GM12878 (cell line): Measurements from ENCODE around the gene THTPA. TPM values are rescaled to one million over a fixed set of nuclear protein-coding genes. Genes with fewer than 3 reads are reported as not detected.

Experiments used
- CBX3 ChIP-seq: fragments of 200-600 bp; sonication (generic); IDR thresholded peaks from 2 replicates; pipeline ENCODE4 v1.6.1; 2016; ENCODE audit warnings: low read depth, borderline replicate concordance
- CUX1 ChIP-seq: IDR thresholded peaks from 2 replicates; pipeline ENCODE4 v1.6.1; 2012; ENCODE audit warnings: improper control_type of control experiment, low read depth, low read length; ENCODE audit not compliant: insufficient replicate concordance
- E4F1 ChIP-seq: fragments of 450-650 bp; IDR thresholded peaks from 2 replicates; pipeline ENCODE4 v1.6.1; 2018; ENCODE audit warnings: borderline replicate concordance, mild to moderate bottlenecking; ENCODE audit not compliant: partially characterized antibody
- EED ChIP-seq: sonication (generic); IDR thresholded peaks from 2 replicates; pipeline ENCODE4 v1.6.1; 2016; ENCODE audit warnings: antibody characterized with exemption, low read depth
- EZH2 ChIP-seq: IDR thresholded peaks from 2 replicates; pipeline ENCODE4 v1.6.1; 2012; ENCODE audit warnings: low read depth, mild to moderate bottlenecking, control low read depth, inconsistent platforms, low read length, borderline replicate concordance; ENCODE audit not compliant: control insufficient read depth
- HCFC1 ChIP-seq: fragments of 150-350 bp; IDR thresholded peaks from 2 replicates; pipeline ENCODE4 v1.6.1; 2014; ENCODE audit warnings: low read length
- IKZF2 ChIP-seq, 2 experiments: fragments of 450-650 bp; IDR thresholded peaks; 2 replicates each; pipeline ENCODE4 v1.6.1; 2017; ENCODE audit warnings: mild to moderate bottlenecking in 2 of 2, moderate library complexity in 2 of 2
- IRF4 ChIP-seq: IDR thresholded peaks from 2 replicates; pipeline ENCODE4 v1.6.1; 2011; ENCODE audit warnings: low read depth, low read length
- MLLT1 ChIP-seq: fragments of 450-650 bp; IDR thresholded peaks from 2 replicates; pipeline ENCODE4 v1.6.1; 2016; ENCODE audit warnings: mild to moderate bottlenecking
- NBN ChIP-seq: fragments of 450-650 bp; IDR thresholded peaks from 2 replicates; pipeline ENCODE4 v1.6.1; 2016
- NFIC ChIP-seq: IDR thresholded peaks from 2 replicates; pipeline ENCODE4 v1.6.1; 2012; ENCODE audit warnings: low read depth, mild to moderate bottlenecking, inconsistent platforms, low read length, moderate library complexity
- NR2F1 ChIP-seq: fragments of 450-650 bp; conservative IDR thresholded peaks from 2 replicates; pipeline ENCODE4 v1.6.1; 2017; ENCODE audit warnings: mild to moderate bottlenecking
- RFX5 ChIP-seq: IDR thresholded peaks from 2 replicates; pipeline ENCODE4 v1.6.1; 2011; ENCODE audit warnings: low read depth, low read length, improper control_type of control experiment
- SIX5 ChIP-seq: IDR thresholded peaks from 2 replicates; pipeline ENCODE4 v1.6.1; 2011; ENCODE audit warnings: mild to moderate bottlenecking, low read depth, low read length, moderate library complexity; ENCODE audit not compliant: severe bottlenecking
- SRF ChIP-seq, 2 experiments: IDR thresholded peaks; 2 replicates each; pipeline ENCODE4 v1.6.1; 2011; ENCODE audit warnings: low read depth in 2 of 2, low read length in 2 of 2, mild to moderate bottlenecking in 1 of 2, moderate library complexity in 1 of 2
- TCF12 ChIP-seq: IDR thresholded peaks from 2 replicates; pipeline ENCODE4 v1.6.1; 2011; ENCODE audit warnings: low read depth, mild to moderate bottlenecking, low read length
- ZBTB4 ChIP-seq: fragments of 450-650 bp; formaldehyde crosslinking; IDR thresholded peaks from 2 replicates; pipeline ENCODE4 v1.4.0; 2022; ENCODE audit warnings: mild to moderate bottlenecking, moderate library complexity
- polyA plus RNA-seq, 11 experiments: library from polyadenylated mRNA; depleted of rRNA in 4 of 11; unstranded in 6 of 11; stranded (reverse) in 5 of 11; fragments of >200 nt; fragmentation: Nextera tagmentation in 4 of 11; fragmentation: Illumina TruSeq in 1 of 11; extraction: Ambion mirVana in 4 of 11; extraction: Trizol in 1 of 11; gene quantifications; 1 replicate in 1 of 11; 2 replicates in 10 of 11; pipeline versions ENCODE4 v1.2.1 to v1.2.3, GENCODE V29; 2011 to 2016; ENCODE audit warnings: inconsistent platforms in 2 of 11, missing spikeins in 2 of 11, low read depth in 1 of 11
- total RNA-seq, 4 experiments: library from RNA; depleted of rRNA in 3 of 4; stranded (reverse); fragments of >200 nt in 3 of 4; fragmentation: Illumina TruSeq in 1 of 4; extraction: Trizol in 1 of 4; gene quantifications; 2 replicates each; pipeline versions ENCODE4 v1.2.1 to v1.2.3, GENCODE V29; 2013 to 2021

Gene THTPA
- total and polyA plus RNA-seq, 10 of the 15 experiments (the other 5 are each of a cell fraction or from before 2014, with no cell fraction given): 3.1 to 24.9 (median 12.8) TPM

- TF ChIP-seq EED (no peak; the same call in 1 of the 2 replicates), NR2F1 (peak; percentile 45; the same call in 1 of the 2 replicates), ZBTB4 (no peak), EZH2 (no peak), CBX3 (no peak), E4F1 (no peak), TCF12 (peak; percentile 74), CUX1 (peak; percentile 87), SRF (IDR thresholded peaks at IDR 0.05; ENCODE audit: low read depth in 2 of 2, low read length in 2 of 2) (no peak), IKZF2 (IDR thresholded peaks at IDR 0.05) (peak; percentile 63 to 73; a peak in 3 of 4 replicates), NFIC (no peak), SIX5 (peak; percentile 73), NBN (peak; percentile 15; the same call in 1 of the 2 replicates), IRF4 (no peak), MLLT1 (0 out of 2 replicates have a peak, but pooled peaks have one; percentile 27), RFX5 (no peak), HCFC1 (peak; percentile 79)
Observed at GRCh38 chr14:23551266-23552028, 4.6 kb upstream of the THTPA start, which contains the start of gene ZFHX2 (continued).
